NCI-H2029 treated with DMSO at 0.1 percent for 48 hours (cell line): ENCODE measurements around the gene STAG2.
A peak's percentile ranks its signal among the peaks of the same experiment; 100 is the strongest.
"Not testable (repeated sequence)": the region's sequence is repeated elsewhere in the genome, so short reads cannot be mapped to it uniquely, and the experiment has no call there.

Experiments
- DNase-seq: peaks from one replicate; lab custom pipeline; 2025; lab: John Stamatoyannopoulos, UW

The STAG2 gene

GRCh38 chrX:124042042-124042441 lies 80.5 kb downstream of the STAG2 start:
- no peak for DNase-seq

- DNase-seq, result no peak
Measured at GRCh38 chrX:124045109-124045508, 83.6 kb downstream of the STAG2 start.

- not testable (repeated sequence) for DNase-seq
Measured at GRCh38 chrX:124084417-124084816, 122.9 kb downstream of the STAG2 start.

- DNase-seq, result no peak
Measured at GRCh38 chrX:124085063-124085462, 123.6 kb downstream of the STAG2 start.

GRCh38 chrX:124086411-124086810 lies 124.9 kb downstream of the STAG2 start:
- no peak for DNase-seq

GRCh38 chrX:124087000-124087746 lies 125.7 kb downstream of the STAG2 start:
- DNase-seq, result no peak

- no peak for DNase-seq
Measured at GRCh38 chrX:124093222-124093621, 131.7 kb downstream of the STAG2 start.

- DNase-seq, result no peak
Measured at GRCh38 chrX:124097116-124097515, 135.6 kb downstream of the STAG2 start.

- peak; percentile 8 for DNase-seq
Measured at GRCh38 chrX:124098089-124098488, 136.6 kb downstream of the STAG2 start.

GRCh38 chrX:124103966-124104365 lies 142.5 kb downstream of the STAG2 start:
- DNase-seq, result no peak

- DNase-seq, result not testable (repeated sequence)
Measured at GRCh38 chrX:124104512-124104911, 143.0 kb downstream of the STAG2 start.

GRCh38 chrX:124113621-124114600 lies 152.4 kb downstream of the STAG2 start:
- DNase-seq, result no peak

- DNase-seq, result no peak
Measured at GRCh38 chrX:124117325-124117724, 155.8 kb downstream of the STAG2 start.

- DNase-seq, result no peak
Measured at GRCh38 chrX:124125471-124125870, 164.0 kb downstream of the STAG2 start.

GRCh38 chrX:124127496-124127895 lies 166.0 kb downstream of the STAG2 start:
- no peak for DNase-seq

GRCh38 chrX:124132437-124132836 lies 170.9 kb downstream of the STAG2 start:
- DNase-seq, result not testable (repeated sequence)

GRCh38 chrX:124145749-124146148 lies 184.2 kb downstream of the STAG2 start:
- DNase-seq, result no peak

- DNase-seq, result no peak
Measured at GRCh38 chrX:124151195-124151594, 189.7 kb downstream of the STAG2 start.
